GM23248 (cell line): ENCODE measurements around the gene FSTL1.

Experiments used
- EZH2 ChIP-seq: fragments of 200-600 bp; sonication (generic); IDR thresholded peaks from 2 replicates; pipeline ENCODE4 v1.6.1; 2018; ENCODE audit warnings: antibody characterized with exemption, mild to moderate bottlenecking; ENCODE audit not compliant: insufficient read depth, poor library complexity, severe bottlenecking
- EZH2phosphoT487 ChIP-seq: fragments of 200-600 bp; sonication (generic); IDR thresholded peaks from 2 replicates; pipeline ENCODE4 v1.6.1; 2018; ENCODE audit warnings: antibody characterized with exemption, moderate library complexity, mild to moderate bottlenecking, low read depth; ENCODE audit not compliant: insufficient read depth

GRCh38 chr3:120369037-120369467 is 81.7 kb downstream of the FSTL1 start:
- no peak for TF ChIP-seq EZH2
- TF ChIP-seq EZH2phosphoT487, result no peak
